Suprapubic skin (tissue), 4 donors: ENCODE data around the gene CCDC57. TPM values are rescaled to one million over a fixed set of nuclear protein-coding genes. Genes with fewer than 3 reads are reported as not detected.

Experiments used
- DNase-seq, 2 donors: peaks; one replicate each; pipeline ENCODE4 v3.0.0-alpha.2; 2019; ENCODE audit warnings: low spot score in 2 of 2
- H3K27ac ChIP-seq: fragments of 200-600 bp; sonication (generic); one replicate; pipeline ENCODE4 v1.5.1; 2019
- H3K27me3 ChIP-seq: fragments of 200-600 bp; sonication (generic); one replicate; pipeline ENCODE4 v1.5.1; 2019
- H3K36me3 ChIP-seq: fragments of 200-600 bp; sonication (generic); one replicate; pipeline ENCODE4 v1.5.1; 2019
- H3K4me1 ChIP-seq: fragments of 200-600 bp; sonication (generic); one replicate; pipeline ENCODE4 v1.5.1; 2019
- H3K4me3 ChIP-seq: fragments of 200-600 bp; sonication (generic); one replicate; pipeline ENCODE4 v1.5.1; 2019; ENCODE audit warnings: mild to moderate bottlenecking
- H3K9me3 ChIP-seq: fragments of 200-600 bp; sonication (generic); one replicate; pipeline ENCODE4 v1.5.1; 2019
- CTCF ChIP-seq, 2 donors: fragments of 200-600 bp in 1 of 2; fragments of 450-650 bp in 1 of 2; sonication (generic) in 1 of 2; IDR thresholded peaks; one replicate each; pipeline ENCODE4 v1.5.1; 2016 to 2019; ENCODE audit warnings: antibody characterized with exemption in 2 of 2, mild to moderate bottlenecking in 1 of 2, moderate library complexity in 1 of 2
- EP300 ChIP-seq: sonication (generic); formaldehyde crosslinking; IDR thresholded peaks from one replicate; pipeline ENCODE4 v1.6.1; 2017; ENCODE audit warnings: antibody characterized with exemption
- POLR2A ChIP-seq, 2 donors: fragments of 450-650 bp; IDR thresholded peaks; one replicate each; pipeline ENCODE4 v1.6.1; 2017; ENCODE audit warnings: antibody characterized with exemption in 2 of 2, mild to moderate bottlenecking in 2 of 2, moderate library complexity in 2 of 2
- POLR2AphosphoS5 ChIP-seq, 3 donors: sonication (generic); formaldehyde crosslinking; IDR thresholded peaks; one replicate each; pipeline ENCODE4 v1.6.1; 2017; ENCODE audit warnings: antibody characterized with exemption in 3 of 3
- WGBS: methylation state at CpG from one replicate; pipeline ENCODE4 v1.1.5; 2018; 5-methylcytosine and 5-hydroxymethylcytosine counted together
- total RNA-seq, 4 donors: library from RNA; depleted of rRNA; stranded (reverse); fragments of >200 nt; gene quantifications; one replicate each; pipeline ENCODE4 v1.1.0, GENCODE V29; 2016

Gene CCDC57
- total RNA-seq, 4 donors from 2014 or later: 16.1 to 29.8 (median 20.3) TPM

GRCh38 chr17:82058230-82058854, 154.3 kb downstream of the CCDC57 start:
- no peak for TF ChIP-seq EP300
- TF ChIP-seq CTCF (IDR thresholded peaks at IDR 0.05): no peak
- no peak for TF ChIP-seq POLR2AphosphoS5 (IDR thresholded peaks at IDR 0.05)
- TF ChIP-seq POLR2A (IDR thresholded peaks at IDR 0.05): no peak
- 62% methylated on average over 3 of the region's 17 CpGs for WGBS

GRCh38 chr17:82056729-82057621, 155.7 kb downstream of the CCDC57 start:
- Histone ChIP-seq H3K4me3 (no peak overlapping the region), H3K27me3 (no peaks in the 10 kb centered on the region), H3K36me3 (peaks cover 86% of the 10 kb centered on the region), H3K4me1 (peaks cover 24% of the 10 kb centered on the region), H3K27ac (no peak overlapping the region), H3K9me3 (no peaks in the 10 kb centered on the region)
- 84% methylated on average over 13 of the region's 29 CpGs for WGBS
- no peak for DNase-seq
- TF ChIP-seq CTCF (IDR thresholded peaks at IDR 0.05): no peak
- no peak for TF ChIP-seq POLR2AphosphoS5 (IDR thresholded peaks at IDR 0.05)
- TF ChIP-seq EP300: no peak
- no peak for TF ChIP-seq POLR2A (IDR thresholded peaks at IDR 0.05)

More at GRCh38 chr17:82058230-82058854, 154.3 kb downstream of the CCDC57 start:
- peaks cover 98% of the 10 kb centered on the region for H3K36me3 ChIP-seq
- H3K27ac ChIP-seq: no peak overlapping the region
- H3K4me3 ChIP-seq: no peak overlapping the region
- H3K9me3 ChIP-seq: no peaks in the 10 kb centered on the region
- H3K27me3 ChIP-seq: no peaks in the 10 kb centered on the region
- no peak for DNase-seq
- peaks cover 21% of the 10 kb centered on the region for H3K4me1 ChIP-seq

- WGBS: 93% methylated on average over 13 of the region's 28 CpGs
- Histone ChIP-seq H3K9me3 (no peaks in the 10 kb centered on the region), H3K4me3 (no peak overlapping the region), H3K27me3 (no peaks in the 10 kb centered on the region), H3K4me1 (peaks cover 24% of the 10 kb centered on the region), H3K27ac (no peak overlapping the region), H3K36me3 (peaks cover 77% of the 10 kb centered on the region)
- DNase-seq: no peak
- no peak for TF ChIP-seq CTCF (IDR thresholded peaks at IDR 0.05)
- TF ChIP-seq EP300: no peak
- no peak for TF ChIP-seq POLR2AphosphoS5 (IDR thresholded peaks at IDR 0.05)
- TF ChIP-seq POLR2A (IDR thresholded peaks at IDR 0.05): no peak
These were observed 156.5 kb downstream of the CCDC57 start for GRCh38 chr17:82055965-82056728.

- Histone ChIP-seq H3K9me3 (no peaks in the 10 kb centered on the region), H3K27ac (no peak overlapping the region), H3K36me3 (peaks cover 69% of the 10 kb centered on the region), H3K4me3 (no peak overlapping the region), H3K27me3 (no peaks in the 10 kb centered on the region), H3K4me1 (peaks cover 33% of the 10 kb centered on the region)
- TF ChIP-seq POLR2A (IDR thresholded peaks at IDR 0.05): no peak
- no peak for TF ChIP-seq CTCF (IDR thresholded peaks at IDR 0.05)
- TF ChIP-seq POLR2AphosphoS5 (IDR thresholded peaks at IDR 0.05): no peak
- no peak for TF ChIP-seq EP300
- DNase-seq: no peak
- WGBS: 80% methylated on average over 11 of the region's 26 CpGs
These were observed 157.3 kb downstream of the CCDC57 start for GRCh38 chr17:82055023-82055964.
